KG1 (cell line): ENCODE measurements around the gene FHOD1.

ENCODE experiments used
- DNase-seq: peaks from one replicate; lab custom pipeline; 2025; lab: John Stamatoyannopoulos, UW

The FHOD1 gene

DNA sequence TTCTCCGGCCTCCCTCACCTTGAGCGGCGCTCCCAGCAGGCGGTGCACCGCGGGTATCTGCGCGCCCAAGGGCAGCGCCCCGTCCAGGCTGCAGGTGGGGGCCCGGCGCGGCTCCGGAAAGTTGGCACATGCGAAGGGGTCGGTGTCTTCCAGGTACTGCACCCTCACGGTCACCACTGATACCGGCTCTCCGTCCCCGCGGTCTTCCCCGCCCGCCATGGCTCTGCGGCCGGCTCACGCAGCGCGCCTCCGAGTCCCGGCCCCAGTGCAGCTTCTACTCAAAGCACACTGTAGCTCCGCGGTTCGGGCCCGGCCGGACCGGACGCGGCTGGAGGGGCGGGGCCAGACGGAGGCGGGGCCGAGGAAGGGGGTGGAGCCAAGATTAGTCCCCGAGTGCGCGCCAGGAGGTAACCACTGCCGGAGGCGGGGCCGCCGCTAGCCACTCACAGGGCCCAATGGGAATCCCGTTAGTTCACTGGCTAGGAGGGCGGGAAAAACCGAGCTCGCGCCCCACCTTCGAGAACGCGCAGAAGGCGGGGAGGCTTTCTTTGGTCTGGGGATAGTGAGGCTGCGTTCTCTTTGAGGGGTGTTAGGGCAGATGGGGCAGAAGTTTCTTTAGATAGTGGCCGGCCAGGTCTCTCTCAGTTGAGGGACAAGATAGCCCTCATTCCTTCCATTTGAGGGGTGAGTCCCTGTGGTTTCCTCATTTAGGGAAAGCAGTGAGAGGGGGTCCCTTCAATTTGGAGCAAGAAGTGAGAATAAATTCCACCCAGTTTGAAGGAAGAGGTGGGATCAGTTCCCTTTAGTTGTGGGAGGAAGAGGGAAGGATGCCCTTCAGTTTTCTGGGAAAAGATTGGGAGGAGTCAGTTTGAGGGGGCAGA lies at the start of gene FHOD1:
Gene FHOD1 (minus strand): TSS at position 290 of the 881 bp plus-strand sequence. CDS start 71 bp downstream, at position 219.
- peak; percentile 94 for DNase-seq

DNA sequence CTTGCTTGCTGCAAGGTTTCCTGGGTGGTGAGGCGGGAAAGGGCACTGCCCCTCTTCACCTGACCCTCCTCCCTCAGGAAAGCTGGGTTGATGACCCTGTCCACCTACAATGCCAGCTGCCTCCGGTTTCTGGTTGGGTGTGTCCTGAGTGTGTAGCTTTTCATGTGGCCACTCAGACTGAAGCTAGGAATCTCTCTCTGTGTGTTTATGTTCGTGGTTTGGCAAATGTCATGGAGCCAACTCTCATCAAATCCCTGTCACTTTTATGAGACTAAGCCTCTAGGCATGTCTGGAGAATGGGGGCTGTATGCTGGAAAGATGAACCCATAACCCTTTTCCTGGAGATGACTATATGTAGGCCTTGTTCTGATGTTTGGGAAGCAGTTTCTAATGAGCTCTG lies 49.1 kb upstream of the FHOD1 start:
- DNase-seq: no peak

DNA sequence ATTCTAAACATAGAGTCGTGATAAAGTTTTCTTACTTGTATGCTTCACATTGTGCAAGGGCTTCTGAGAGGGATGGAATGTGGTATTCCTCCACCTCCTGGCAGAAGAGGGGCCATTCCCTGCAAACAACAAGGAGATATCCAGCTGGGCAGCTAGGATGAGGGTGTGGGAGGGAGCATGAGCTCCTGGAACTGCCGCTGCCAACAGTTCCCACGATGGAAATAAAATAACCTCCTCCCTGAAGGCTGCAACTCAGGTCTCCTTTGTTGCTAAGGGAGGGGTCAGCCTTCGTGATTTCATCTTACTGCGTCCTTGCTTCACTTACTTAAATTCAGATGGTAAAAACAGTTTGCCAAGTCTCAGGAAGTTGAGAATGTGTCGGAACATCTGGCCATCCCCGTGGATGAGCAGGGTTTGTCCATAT lies 47.7 kb upstream of the FHOD1 start:
- no peak for DNase-seq

- no peak for DNase-seq
Observed at GRCh38 chr16:67294171-67294757, 47.0 kb upstream of the FHOD1 start.

DNA sequence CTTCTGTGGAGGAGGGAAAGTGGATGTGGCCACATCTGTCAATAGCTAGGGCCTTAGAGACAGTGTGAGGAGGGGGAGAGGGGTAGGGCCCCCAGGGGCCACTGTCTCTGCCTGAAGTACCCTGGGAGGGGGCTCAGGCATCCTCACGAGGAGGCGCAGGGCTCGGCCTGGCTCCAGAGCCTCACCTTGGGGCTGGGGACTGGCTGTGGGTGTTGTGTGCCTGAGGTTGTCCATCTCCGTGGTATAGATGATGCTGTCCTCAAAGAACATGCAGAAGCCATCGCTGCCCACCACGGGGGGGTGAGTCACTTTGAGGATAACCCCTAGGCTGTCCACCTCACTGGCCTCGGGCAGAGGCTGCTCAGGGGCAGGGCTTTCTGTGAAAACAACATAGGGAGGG lies 44.2 kb upstream of the FHOD1 start:
- no peak for DNase-seq

DNA sequence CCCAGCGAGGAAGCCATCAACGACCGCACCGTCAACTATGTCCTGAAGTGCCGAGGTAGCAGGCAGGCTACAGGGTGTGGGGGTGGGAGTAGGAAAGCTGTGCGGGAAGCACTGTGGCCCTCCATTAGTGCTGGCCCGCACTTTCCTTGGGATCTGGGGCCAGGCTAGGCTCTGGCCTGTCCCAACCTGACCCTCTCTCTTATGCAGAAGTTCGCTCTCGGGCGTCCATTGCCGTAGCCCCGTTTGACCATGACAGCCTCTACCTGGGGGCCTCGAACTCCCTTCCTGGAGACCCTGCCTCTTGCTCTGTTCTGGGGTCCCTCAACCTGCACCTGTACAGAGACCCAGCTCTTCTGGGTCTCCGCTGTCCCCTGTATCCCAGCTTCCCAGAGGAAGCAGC lies 40.7 kb upstream of the FHOD1 start:
- no peak for DNase-seq

DNA sequence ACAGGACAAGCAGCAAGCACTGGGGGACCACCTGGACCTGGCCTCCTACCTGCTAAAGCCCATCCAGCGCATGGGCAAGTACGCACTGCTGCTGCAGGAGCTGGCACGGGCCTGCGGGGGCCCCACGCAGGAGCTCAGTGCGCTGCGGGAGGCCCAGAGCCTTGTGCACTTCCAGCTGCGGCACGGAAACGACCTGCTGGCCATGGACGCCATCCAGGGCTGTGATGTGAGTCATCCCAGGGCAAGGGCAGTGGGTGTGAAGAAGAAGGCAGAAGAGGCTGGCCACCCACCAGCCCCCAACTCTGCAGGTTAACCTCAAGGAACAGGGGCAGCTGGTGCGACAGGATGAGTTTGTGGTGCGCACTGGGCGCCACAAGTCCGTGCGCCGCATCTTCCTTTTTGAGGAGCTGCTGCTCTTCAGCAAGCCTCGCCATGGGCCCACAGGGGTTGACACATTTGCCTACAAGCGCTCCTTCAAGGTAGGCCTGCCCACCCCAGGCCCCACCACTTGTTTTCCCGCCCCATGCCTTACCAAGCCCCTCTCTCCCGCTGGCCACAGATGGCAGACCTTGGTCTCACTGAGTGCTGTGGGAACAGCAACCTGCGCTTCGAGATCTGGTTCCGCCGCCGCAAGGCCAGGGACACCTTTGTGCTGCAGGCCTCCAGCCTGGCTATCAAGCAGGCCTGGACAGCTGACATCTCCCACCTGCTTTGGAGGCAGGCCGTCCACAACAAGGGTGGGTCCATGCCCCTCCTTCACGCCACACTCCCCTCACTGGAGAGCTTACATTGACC lies 39.4 kb upstream of the FHOD1 start:
- DNase-seq: no peak

- DNase-seq: no peak
Observed at GRCh38 chr16:67284699-67285646, 37.7 kb upstream of the FHOD1 start.

DNA sequence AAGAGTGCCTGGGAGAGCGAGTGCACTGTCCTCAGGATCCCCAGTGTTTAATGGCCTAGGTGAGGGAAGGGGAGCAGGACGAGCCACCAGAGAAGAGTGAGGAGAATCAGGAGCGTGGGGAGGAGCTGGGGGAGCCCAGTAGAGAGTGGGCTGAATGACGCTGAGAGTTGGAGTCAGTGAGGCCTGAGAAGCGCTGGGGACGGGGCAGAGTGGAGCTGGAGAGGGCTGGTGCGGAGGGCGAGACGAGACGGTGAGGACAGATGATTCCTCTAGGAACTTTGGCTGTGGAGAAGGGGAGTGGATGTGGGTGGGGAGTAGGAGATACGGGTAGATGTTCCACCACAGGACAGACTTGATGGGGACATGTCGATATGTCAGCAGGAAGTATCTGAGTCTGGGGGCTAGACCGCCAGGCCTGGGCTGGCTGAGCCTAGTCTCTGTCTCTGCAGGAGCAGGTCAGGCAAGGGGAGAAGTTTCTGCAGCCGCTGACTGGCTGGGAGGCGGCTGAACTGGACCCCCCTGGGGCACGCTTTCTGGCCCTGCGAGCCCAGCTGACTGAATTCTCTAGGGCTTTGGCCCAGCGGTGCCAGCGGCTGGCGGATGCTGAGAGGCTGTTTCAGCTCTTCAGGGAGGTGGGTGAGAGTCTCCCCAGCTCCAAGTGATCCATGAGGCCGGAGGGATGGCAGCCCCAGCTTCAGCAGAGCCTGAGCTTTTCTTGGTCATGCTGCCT lies 36.7 kb upstream of the FHOD1 start:
- DNase-seq: no peak

- no peak for DNase-seq
Observed at GRCh38 chr16:67283039-67283825, 36.0 kb upstream of the FHOD1 start.

DNA sequence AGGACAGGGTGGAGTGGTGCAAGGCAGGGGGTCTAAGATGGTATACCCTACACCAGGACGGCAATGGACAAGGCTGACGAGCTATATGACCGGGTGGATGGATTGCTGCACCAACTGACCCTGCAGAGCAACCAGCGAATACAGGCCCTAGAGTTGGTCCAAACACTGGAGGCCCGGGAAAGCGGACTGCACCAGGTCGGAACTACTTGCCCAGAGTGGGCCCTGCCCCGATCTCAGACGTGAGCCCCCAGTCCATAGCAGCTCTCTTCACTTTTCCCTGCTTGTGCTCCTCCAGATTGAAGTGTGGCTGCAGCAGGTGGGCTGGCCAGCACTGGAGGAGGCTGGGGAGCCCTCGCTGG lies 35.1 kb upstream of the FHOD1 start:
- DNase-seq: no peak

- DNase-seq: no peak
Observed at GRCh38 chr16:67281536-67282446, 34.5 kb upstream of the FHOD1 start.

DNA sequence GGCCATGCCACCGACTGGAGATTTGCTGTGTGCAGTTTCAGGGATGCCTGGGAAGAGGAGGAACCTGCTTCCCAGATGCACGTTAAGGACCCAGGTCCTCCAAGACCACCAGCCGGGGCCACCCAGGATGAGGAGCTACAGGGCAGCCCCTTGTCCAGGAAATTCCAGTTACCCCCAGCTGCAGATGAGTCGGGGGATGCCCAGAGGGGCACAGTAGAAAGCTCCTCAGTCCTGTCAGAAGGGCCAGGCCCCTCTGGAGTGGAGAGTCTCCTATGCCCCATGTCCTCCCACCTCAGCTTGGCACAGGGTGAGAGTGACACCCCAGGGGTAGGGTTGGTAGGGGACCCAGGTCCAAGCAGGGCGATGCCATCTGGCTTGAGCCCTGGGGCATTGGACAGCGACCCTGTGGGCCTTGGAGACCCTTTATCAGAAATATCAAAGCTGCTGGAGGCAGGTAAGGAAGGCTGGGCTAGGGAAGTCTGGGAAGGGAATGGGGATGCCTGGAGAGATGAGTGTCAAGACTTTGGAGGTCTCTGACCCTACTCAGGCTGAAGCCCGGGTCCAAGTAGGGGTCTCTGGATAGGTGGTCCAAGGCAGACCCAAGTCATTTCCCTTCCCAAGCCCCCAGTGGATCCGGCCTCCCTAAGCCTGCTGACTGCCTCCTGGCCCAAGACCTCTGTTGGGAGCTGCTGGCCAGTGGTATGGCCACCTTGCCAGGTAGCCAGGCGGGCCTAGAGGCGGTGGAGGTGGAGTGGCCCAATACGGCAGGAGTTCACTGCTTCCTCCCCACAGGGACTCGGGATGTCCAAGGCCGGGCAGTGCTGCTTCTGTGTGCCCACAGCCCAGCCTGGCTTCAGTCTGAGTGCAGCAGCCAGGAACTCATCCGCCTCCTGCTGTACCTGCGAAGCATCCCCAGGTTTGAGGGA lies 33.1 kb upstream of the FHOD1 start:
- DNase-seq: no peak

DNA sequence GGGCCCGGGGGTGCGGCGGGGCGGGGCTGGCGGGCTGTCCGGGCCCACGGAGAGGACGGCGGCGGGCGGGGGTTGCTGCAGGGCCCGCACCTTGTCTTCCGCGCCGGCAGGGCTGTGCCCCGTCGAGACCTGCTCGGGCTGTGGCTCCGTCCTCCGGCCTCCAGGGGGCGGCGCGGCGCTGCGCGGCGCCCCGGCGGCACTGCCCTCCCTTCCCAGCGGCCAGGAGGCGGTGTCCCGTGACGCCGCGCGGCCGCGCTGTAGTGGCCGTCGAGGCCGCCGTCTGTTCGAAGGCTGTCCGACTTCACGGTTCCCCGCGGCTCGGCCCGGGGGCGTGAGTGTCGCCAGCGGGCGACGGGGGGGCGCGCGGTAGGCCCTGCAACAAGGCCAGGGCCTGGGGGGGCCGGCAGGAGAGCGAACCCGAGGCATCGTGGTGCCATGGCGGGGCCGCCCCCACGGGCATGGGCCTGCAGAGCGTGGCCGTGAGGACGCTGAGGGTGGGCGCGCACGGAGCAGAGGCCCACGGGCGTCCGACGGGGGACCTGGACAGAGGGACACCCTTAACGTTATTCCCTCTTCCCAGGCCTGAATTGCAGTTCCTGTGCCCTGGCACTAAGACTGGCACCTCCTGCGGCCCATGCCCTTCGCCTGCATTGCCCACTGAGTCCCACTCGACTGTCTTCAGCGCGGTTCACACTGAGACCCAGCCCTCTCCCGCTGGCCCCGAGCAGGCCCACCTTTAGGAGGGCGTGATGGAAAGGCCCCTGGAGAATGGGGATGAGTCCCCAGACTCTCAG lies 32.2 kb upstream of the FHOD1 start, which contains the start of gene PLEKHG4:
Gene PLEKHG4 (plus strand): TSS at position 237 of the 794 bp plus-strand sequence. CDS start 513 bp downstream, at position 750.
- peak; percentile 46 for DNase-seq

- peak; percentile 24 for DNase-seq
Observed at GRCh38 chr16:67278773-67279295, 31.6 kb upstream of the FHOD1 start.

GRCh38 chr16:67277999-67278772 lies 30.9 kb upstream of the FHOD1 start:
- no peak for DNase-seq
